Stimulated activated CD4-positive, alpha-beta T cell treated with anti-CD3 and anti-CD28 coated beads, Interleukin-1b, Interleukin-23, amount 100 ng/mL, for 48 hours (primary cell): Measurements from ENCODE around the gene ALAS1.
"Not testable (repeated sequence)": the region's sequence is repeated elsewhere in the genome, so short reads cannot be mapped to it uniquely, and the experiment has no call there.

Source experiments
- DNase-seq: peaks from one replicate; pipeline ENCODE4 v3.0.0-alpha.2; 2020

ALAS1 gene

GRCh38 chr3:52177701-52178042 lies 20.3 kb upstream of the ALAS1 start:
- DNase-seq: no peak

- not testable (repeated sequence) for DNase-seq
Observed at GRCh38 chr3:52178126-52178525, 19.8 kb upstream of the ALAS1 start.

GRCh38 chr3:52178537-52178936 lies 19.4 kb upstream of the ALAS1 start:
- DNase-seq: no peak

- no peak for DNase-seq
Observed at GRCh38 chr3:52181543-52181942, 16.4 kb upstream of the ALAS1 start.

- DNase-seq: no peak
Observed at GRCh38 chr3:52182196-52182595, 15.8 kb upstream of the ALAS1 start.

- DNase-seq: no peak
Observed at GRCh38 chr3:52182691-52183090, 15.3 kb upstream of the ALAS1 start.

- no peak for DNase-seq
Observed at GRCh38 chr3:52183786-52184445, 14.0 kb upstream of the ALAS1 start.

- DNase-seq: no peak
Observed at GRCh38 chr3:52184690-52185089, 13.3 kb upstream of the ALAS1 start.

GRCh38 chr3:52185311-52185710 lies 12.6 kb upstream of the ALAS1 start:
- no peak for DNase-seq

GRCh38 chr3:52185837-52186236 lies 12.1 kb upstream of the ALAS1 start:
- DNase-seq: no peak

- no peak for DNase-seq
Observed at GRCh38 chr3:52186729-52187128, 11.2 kb upstream of the ALAS1 start.

GRCh38 chr3:52188556-52188955 lies 9.4 kb upstream of the ALAS1 start:
- DNase-seq: no peak

GRCh38 chr3:52190294-52191074 lies 7.5 kb upstream of the ALAS1 start:
- no peak for DNase-seq

GRCh38 chr3:52191663-52192062 lies 6.3 kb upstream of the ALAS1 start:
- no peak for DNase-seq

GRCh38 chr3:52193065-52193464 lies 4.9 kb upstream of the ALAS1 start:
- DNase-seq: no peak

GRCh38 chr3:52194485-52195290 lies 3.3 kb upstream of the ALAS1 start:
- DNase-seq: no peak

- DNase-seq: no peak
Observed at GRCh38 chr3:52195291-52195597, 2.7 kb upstream of the ALAS1 start.

GRCh38 chr3:52195823-52196331 lies 2.1 kb upstream of the ALAS1 start:
- no peak for DNase-seq

- no peak for DNase-seq
Observed at GRCh38 chr3:52196977-52197376, 983 bp upstream of the ALAS1 start.

GRCh38 chr3:52197499-52197841 lies 490 bp upstream of the ALAS1 start:
- no peak for DNase-seq

GRCh38 chr3:52198643-52199608 lies 966 bp downstream of the ALAS1 start:
- no peak for DNase-seq

GRCh38 chr3:52200981-52201679 lies 3.2 kb downstream of the ALAS1 start:
- DNase-seq: no peak
